WTC11 (cell line): ENCODE data around the gene FBXO41.

Source experiments
- CREM ChIP-seq: sonication (generic); formaldehyde crosslinking; IDR thresholded peaks from 2 replicates; pipeline ENCODE4 v1.8.1; 2022; ENCODE audit warnings: mild to moderate bottlenecking, missing genetic modification reagents, moderate library complexity
- ESRRA ChIP-seq: sonication (generic); formaldehyde crosslinking; IDR thresholded peaks from 2 replicates; pipeline ENCODE4 v1.8.1; 2022; ENCODE audit warnings: mild to moderate bottlenecking, missing genetic modification reagents, borderline replicate concordance
- JUN ChIP-seq: sonication (generic); formaldehyde crosslinking; IDR thresholded peaks from 2 replicates; pipeline ENCODE4 v1.8.0; 2023; ENCODE audit warnings: mild to moderate bottlenecking, missing genetic modification reagents
- KAT7 ChIP-seq: sonication (generic); formaldehyde crosslinking; IDR thresholded peaks from 2 replicates; pipeline ENCODE4 v1.8.1; 2023; ENCODE audit warnings: missing genetic modification reagents, mild to moderate bottlenecking, borderline replicate concordance
- PRRX2 ChIP-seq: fragments of 250-450 bp; sonication (Bioruptor Pico); IDR thresholded peaks from 2 replicates; pipeline ENCODE4 v1.8.0; 2021; ENCODE audit warnings: mild to moderate bottlenecking
- ZNF317 ChIP-seq: sonication (generic); formaldehyde crosslinking; IDR thresholded peaks from 2 replicates; pipeline ENCODE4 v1.8.1; 2023; ENCODE audit warnings: low read depth, mild to moderate bottlenecking, moderate library complexity, missing genetic modification reagents, borderline replicate concordance
- TF ChIP-seq, protein P1 (sequence below): fragments of 250-450 bp; sonication (Bioruptor Pico); conservative IDR thresholded peaks from 2 replicates; pipeline ENCODE4 v1.9.0; 2021; ENCODE audit warnings: mild to moderate bottlenecking
- TF ChIP-seq, protein P2 (sequence below): sonication (generic); formaldehyde crosslinking; IDR thresholded peaks from 2 replicates; pipeline ENCODE4 v1.8.1; 2023; ENCODE audit warnings: mild to moderate bottlenecking, missing genetic modification reagents
- TF ChIP-seq, protein P3 (sequence below): fragments of 200-600 bp; IDR thresholded peaks from 2 replicates; pipeline ENCODE4 v1.8.0; 2022; ENCODE audit warnings: antibody characterized with exemption
- TF ChIP-seq, protein P4 (sequence below): sonication (generic); formaldehyde crosslinking; IDR thresholded peaks from 2 replicates; pipeline ENCODE4 v1.8.1; 2023; ENCODE audit warnings: mild to moderate bottlenecking, missing genetic modification reagents, borderline replicate concordance

DNA sequence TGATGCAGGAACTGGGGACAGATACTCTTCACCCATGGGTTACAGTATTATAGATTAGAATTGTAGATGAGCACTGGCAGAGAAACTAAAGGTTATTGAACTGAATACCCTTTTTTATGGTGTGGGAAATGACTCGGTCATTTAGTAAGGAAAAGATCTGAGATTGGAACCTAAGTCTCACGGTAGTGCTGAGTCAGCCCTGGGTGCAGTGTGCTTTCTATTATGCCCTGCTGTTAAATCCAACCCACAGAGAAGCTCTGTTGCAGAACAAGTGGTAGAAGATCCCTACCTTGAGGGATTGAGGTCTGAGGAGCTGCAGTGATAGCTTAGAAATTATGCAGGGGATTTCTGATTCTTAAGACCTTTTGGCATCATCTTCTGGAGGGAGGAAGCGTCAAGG is 37.4 kb downstream of the FBXO41 start:
- TF ChIP-seq, protein P1, sequence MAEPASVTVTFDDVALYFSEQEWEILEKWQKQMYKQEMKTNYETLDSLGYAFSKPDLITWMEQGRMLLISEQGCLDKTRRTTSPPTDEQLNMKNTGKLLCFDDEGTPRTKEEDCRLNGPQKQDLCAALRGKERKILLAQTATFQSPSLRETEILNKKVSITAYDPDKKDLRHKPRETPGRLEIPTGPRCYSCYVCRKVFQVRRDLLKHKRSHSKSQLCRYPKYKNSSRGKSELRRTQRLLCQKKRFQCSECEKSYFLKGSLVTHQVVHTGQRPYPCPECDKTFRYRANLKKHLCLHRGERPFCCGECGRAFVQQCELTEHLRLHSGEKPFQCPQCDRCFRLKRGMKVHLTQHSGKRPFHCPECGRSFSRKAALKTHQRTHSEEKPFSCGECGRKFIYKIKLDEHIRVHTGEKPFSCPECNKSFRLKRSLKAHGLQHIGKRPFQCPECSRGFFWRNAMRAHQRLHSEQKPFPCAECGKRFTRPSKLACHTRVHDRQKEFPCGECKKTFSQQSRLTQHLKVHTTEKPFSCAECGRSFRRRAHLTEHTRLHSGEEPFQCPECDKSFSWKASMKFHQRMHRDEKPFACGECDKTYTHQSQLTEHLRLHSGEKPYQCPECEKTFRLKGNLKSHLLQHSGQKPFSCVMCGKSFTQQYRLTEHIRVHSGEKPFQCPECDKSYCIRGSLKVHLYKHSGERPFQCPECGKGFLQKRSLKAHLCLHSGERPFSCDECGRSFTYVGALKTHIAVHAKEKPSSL (CRISPR knock-in tag): no peak
- no peak for TF ChIP-seq ZNF317 (CRISPR knock-in tag)
- TF ChIP-seq KAT7 (CRISPR knock-in tag): no peak
- TF ChIP-seq, protein P2, sequence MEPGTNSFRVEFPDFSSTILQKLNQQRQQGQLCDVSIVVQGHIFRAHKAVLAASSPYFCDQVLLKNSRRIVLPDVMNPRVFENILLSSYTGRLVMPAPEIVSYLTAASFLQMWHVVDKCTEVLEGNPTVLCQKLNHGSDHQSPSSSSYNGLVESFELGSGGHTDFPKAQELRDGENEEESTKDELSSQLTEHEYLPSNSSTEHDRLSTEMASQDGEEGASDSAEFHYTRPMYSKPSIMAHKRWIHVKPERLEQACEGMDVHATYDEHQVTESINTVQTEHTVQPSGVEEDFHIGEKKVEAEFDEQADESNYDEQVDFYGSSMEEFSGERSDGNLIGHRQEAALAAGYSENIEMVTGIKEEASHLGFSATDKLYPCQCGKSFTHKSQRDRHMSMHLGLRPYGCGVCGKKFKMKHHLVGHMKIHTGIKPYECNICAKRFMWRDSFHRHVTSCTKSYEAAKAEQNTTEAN (CRISPR knock-in tag): no peak
- no peak for TF ChIP-seq CREM (CRISPR knock-in tag)
- TF ChIP-seq, protein P3, sequence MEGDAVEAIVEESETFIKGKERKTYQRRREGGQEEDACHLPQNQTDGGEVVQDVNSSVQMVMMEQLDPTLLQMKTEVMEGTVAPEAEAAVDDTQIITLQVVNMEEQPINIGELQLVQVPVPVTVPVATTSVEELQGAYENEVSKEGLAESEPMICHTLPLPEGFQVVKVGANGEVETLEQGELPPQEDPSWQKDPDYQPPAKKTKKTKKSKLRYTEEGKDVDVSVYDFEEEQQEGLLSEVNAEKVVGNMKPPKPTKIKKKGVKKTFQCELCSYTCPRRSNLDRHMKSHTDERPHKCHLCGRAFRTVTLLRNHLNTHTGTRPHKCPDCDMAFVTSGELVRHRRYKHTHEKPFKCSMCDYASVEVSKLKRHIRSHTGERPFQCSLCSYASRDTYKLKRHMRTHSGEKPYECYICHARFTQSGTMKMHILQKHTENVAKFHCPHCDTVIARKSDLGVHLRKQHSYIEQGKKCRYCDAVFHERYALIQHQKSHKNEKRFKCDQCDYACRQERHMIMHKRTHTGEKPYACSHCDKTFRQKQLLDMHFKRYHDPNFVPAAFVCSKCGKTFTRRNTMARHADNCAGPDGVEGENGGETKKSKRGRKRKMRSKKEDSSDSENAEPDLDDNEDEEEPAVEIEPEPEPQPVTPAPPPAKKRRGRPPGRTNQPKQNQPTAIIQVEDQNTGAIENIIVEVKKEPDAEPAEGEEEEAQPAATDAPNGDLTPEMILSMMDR: no peak
- TF ChIP-seq JUN (CRISPR knock-in tag): no peak
- no peak for TF ChIP-seq ESRRA (CRISPR knock-in tag)
- no peak for TF ChIP-seq PRRX2 (CRISPR knock-in tag)
- TF ChIP-seq, protein P4, sequence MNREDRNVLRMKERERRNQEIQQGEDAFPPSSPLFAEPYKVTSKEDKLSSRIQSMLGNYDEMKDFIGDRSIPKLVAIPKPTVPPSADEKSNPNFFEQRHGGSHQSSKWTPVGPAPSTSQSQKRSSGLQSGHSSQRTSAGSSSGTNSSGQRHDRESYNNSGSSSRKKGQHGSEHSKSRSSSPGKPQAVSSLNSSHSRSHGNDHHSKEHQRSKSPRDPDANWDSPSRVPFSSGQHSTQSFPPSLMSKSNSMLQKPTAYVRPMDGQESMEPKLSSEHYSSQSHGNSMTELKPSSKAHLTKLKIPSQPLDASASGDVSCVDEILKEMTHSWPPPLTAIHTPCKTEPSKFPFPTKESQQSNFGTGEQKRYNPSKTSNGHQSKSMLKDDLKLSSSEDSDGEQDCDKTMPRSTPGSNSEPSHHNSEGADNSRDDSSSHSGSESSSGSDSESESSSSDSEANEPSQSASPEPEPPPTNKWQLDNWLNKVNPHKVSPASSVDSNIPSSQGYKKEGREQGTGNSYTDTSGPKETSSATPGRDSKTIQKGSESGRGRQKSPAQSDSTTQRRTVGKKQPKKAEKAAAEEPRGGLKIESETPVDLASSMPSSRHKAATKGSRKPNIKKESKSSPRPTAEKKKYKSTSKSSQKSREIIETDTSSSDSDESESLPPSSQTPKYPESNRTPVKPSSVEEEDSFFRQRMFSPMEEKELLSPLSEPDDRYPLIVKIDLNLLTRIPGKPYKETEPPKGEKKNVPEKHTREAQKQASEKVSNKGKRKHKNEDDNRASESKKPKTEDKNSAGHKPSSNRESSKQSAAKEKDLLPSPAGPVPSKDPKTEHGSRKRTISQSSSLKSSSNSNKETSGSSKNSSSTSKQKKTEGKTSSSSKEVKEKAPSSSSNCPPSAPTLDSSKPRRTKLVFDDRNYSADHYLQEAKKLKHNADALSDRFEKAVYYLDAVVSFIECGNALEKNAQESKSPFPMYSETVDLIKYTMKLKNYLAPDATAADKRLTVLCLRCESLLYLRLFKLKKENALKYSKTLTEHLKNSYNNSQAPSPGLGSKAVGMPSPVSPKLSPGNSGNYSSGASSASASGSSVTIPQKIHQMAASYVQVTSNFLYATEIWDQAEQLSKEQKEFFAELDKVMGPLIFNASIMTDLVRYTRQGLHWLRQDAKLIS (CRISPR knock-in tag): no peak
